Measurements from ENCODE around the gene ATF6. TPM values are rescaled to one million over a fixed set of nuclear protein-coding genes. Genes with fewer than 3 reads are reported as not detected.

The ATF6 gene
- total RNA-seq, 6 experiments from 2014 or later = 16.5 to 24.4 (median 20.4) TPM

DNA sequence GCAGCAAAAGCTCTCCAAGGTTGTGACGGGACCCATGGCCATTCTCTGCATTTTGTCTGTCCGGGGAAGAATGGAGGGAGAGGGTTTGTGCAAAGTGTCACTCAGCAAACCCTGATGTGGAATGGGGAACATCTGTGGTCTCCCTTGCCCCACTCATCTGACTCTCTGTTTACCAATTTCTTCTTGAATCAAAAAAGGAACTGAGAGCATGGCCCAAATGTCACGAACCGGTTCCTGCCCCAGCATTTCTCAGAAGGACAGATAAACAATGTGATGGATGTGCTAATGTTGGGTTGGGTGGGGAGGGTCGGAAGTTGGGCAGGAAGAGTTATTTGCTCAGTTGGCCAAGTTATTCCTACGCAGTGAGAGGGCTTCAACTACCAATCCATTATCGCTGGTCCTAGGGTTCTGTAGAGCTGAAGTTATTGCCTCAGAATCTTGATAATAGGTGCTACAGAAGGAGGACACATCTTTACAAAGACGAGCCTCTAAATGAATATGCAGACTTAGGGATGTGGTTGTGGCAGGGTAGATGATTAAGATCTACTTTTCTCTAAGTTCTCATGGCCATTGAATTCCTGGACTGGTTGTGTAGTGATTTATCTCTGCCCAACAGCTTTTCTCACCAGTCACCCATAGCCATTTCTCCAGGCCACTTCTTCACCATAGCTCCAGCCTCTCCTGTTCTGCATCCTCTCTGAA, 26.1 kb upstream of the ATF6 start:
- no peak overlapping the region for H3K4me3 ChIP-seq
- peak; percentile 31 to 52 (median 38) for ATAC-seq
- H3K36me3 ChIP-seq = no peaks in the 10 kb centered on the region
- no peaks in the 10 kb centered on the region for H3K9me3 ChIP-seq
- no peaks in the 10 kb centered on the region for H3K4me1 ChIP-seq
- 54% methylated on average over 6 of the region's 8 CpGs for WGBS (ENCODE audit: insufficient coverage, low coverage, low lambda C conversion rate, missing lambda C conversion rate)
- no peak for DNase-seq
- H3K27me3 ChIP-seq = no peaks in the 10 kb centered on the region
- intact Hi-C loops (cut with DNase I) = loop anchor here in 1 of 2 donors (10.0 kb wide), 1 partner anchor 255 kb away; no protein-coding TSS in a partner anchor
- TF ChIP-seq POLR2A (IDR thresholded peaks at IDR 0.05) = no peak
- TF ChIP-seq, protein P1, sequence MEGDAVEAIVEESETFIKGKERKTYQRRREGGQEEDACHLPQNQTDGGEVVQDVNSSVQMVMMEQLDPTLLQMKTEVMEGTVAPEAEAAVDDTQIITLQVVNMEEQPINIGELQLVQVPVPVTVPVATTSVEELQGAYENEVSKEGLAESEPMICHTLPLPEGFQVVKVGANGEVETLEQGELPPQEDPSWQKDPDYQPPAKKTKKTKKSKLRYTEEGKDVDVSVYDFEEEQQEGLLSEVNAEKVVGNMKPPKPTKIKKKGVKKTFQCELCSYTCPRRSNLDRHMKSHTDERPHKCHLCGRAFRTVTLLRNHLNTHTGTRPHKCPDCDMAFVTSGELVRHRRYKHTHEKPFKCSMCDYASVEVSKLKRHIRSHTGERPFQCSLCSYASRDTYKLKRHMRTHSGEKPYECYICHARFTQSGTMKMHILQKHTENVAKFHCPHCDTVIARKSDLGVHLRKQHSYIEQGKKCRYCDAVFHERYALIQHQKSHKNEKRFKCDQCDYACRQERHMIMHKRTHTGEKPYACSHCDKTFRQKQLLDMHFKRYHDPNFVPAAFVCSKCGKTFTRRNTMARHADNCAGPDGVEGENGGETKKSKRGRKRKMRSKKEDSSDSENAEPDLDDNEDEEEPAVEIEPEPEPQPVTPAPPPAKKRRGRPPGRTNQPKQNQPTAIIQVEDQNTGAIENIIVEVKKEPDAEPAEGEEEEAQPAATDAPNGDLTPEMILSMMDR (IDR thresholded peaks at IDR 0.05) = no peak
- H3K27ac ChIP-seq = peak overlapping the region in 2 of 3 donors; percentile 31 to 48

DNA sequence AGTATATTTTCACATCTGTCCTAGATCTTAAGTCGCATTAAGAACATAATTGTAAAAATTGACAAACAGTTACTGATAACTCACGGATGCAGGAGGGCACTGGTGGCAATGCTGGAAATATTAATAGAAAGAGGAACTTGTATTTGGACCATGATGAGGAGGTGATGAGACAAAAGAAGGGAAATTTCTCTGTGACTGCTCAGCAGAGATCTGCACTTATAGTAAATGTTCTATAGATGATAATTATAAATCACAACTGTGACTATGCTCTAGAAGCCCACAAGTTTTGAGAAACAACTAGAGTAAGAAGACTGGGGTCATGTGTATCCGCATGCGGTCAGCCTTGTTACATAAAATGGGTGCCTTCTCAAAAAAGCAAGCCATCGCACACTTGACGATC, 25.2 kb upstream of the ATF6 start:
- H3K27ac ChIP-seq = no peak overlapping the region
- no peak for ATAC-seq
- TF ChIP-seq POLR2A (IDR thresholded peaks at IDR 0.05) = no peak
- TF ChIP-seq, protein P1 (IDR thresholded peaks at IDR 0.05) = no peak
- no peak overlapping the region for H3K4me3 ChIP-seq
- no peaks in the 10 kb centered on the region for H3K36me3 ChIP-seq
- WGBS (ENCODE audit: insufficient coverage, low coverage, low lambda C conversion rate, missing lambda C conversion rate) = 50% methylated on average over 6 of the region's 6 CpGs
- DNase-seq = no peak
- intact Hi-C loops (cut with DNase I) = loop anchor here in 1 of 2 donors (10.0 kb wide), 1 partner anchor 256 kb away; no protein-coding TSS in a partner anchor
- no peaks in the 10 kb centered on the region for H3K9me3 ChIP-seq
- no peaks in the 10 kb centered on the region for H3K27me3 ChIP-seq
- no peaks in the 10 kb centered on the region for H3K4me1 ChIP-seq

DNA sequence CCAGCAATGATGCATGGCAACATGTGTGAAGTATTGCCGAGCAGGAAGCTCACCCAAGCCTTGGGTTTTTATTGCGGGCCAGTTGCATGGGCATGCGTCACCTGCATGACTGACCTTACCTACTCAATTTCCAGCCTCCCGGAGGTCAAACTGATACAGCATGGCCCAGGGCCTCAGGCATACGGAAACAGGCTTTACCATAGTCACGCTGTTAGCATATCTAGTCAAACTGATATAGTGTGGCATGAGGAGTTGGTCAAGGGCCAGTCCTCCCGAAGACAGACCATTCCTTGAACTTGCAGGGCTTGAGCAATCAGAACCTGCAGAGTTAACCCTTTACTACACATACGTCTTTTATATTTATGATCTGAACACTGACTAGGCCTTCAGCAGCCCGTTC, 22.9 kb upstream of the ATF6 start:
- Histone ChIP-seq H3K4me3 (no peak overlapping the region), H3K9me3 (no peaks in the 10 kb centered on the region), H3K36me3 (no peaks in the 10 kb centered on the region), H3K27me3 (no peaks in the 10 kb centered on the region), H3K4me1 (no peaks in the 10 kb centered on the region), H3K27ac (no peak overlapping the region)
- no peak for TF ChIP-seq POLR2A (IDR thresholded peaks at IDR 0.05)
- TF ChIP-seq, protein P1 (IDR thresholded peaks at IDR 0.05) = no peak
- no peak for ATAC-seq
- DNase-seq = no peak
- intact Hi-C loops (cut with DNase I) = loop anchor here in 1 of 2 donors (10.0 kb wide), 1 partner anchor 258 kb away; no protein-coding TSS in a partner anchor
- 51% methylated on average over 3 of the region's 9 CpGs for WGBS (ENCODE audit: insufficient coverage, low coverage, low lambda C conversion rate, missing lambda C conversion rate)

DNA sequence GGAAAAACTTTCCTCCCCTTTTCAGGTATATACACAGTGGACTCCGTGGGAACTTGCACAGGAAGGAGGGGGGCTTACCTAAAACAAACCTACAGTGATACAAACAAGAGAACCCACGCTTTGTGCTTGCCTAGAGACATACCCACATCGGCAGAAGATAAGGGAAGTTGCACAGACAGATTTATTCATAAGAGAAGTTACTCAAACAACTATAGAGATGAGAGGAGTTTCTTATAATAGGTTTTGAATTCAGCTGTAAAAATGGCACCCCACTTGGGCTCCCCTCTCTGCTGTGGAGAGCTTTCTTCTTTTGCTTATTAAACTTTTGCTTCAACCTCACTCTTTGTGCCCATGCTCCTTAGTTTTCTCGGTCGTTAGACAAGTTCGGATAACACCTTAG, 18.3 kb upstream of the ATF6 start:
- H3K27ac ChIP-seq = no peak overlapping the region
- ATAC-seq (no peak), DNase-seq (no peak)
- TF ChIP-seq, protein P1 (IDR thresholded peaks at IDR 0.05) = no peak
- TF ChIP-seq POLR2A (IDR thresholded peaks at IDR 0.05) = no peak
- H3K4me3 ChIP-seq = no peak overlapping the region
- H3K36me3 ChIP-seq = peaks cover 0 to 15% (median 9%) of the 10 kb centered on the region in 4 donors
- WGBS (ENCODE audit: insufficient coverage, low coverage, low lambda C conversion rate, missing lambda C conversion rate) = 46% methylated on average over 6 of the region's 6 CpGs
- intact Hi-C loops (cut with DNase I) = loop anchor here in 1 of 2 donors (10.0 kb wide), 1 partner anchor 263 kb away; no protein-coding TSS in a partner anchor
- H3K9me3 ChIP-seq = no peaks in the 10 kb centered on the region
- no peaks in the 10 kb centered on the region for H3K27me3 ChIP-seq
- H3K4me1 ChIP-seq = peaks cover 0 to 8% (median 5%) of the 10 kb centered on the region in 4 donors
